H9 (cell line): Measurements from ENCODE around the gene CRYBA2. TPM values are rescaled to one million over a fixed set of nuclear protein-coding genes. Genes with fewer than 3 reads are reported as not detected.

Experiments used
- DNase-seq: peaks from one replicate; pipeline ENCODE4 v3.0.0-alpha.2; 2017
- H2AFZ ChIP-seq: one replicate; pipeline ENCODE4 v1.6.1; 2013; ENCODE audit warnings: mild to moderate bottlenecking, low read length, control low read depth, moderate library complexity
- H2AK5ac ChIP-seq: 2 replicates; pipeline ENCODE4 v1.6.1; 2013; ENCODE audit warnings: low read length, control low read depth, mixed read lengths; ENCODE audit not compliant: insufficient read length
- H2BK120ac ChIP-seq: one replicate; pipeline ENCODE4 v1.6.1; 2013; ENCODE audit warnings: low read depth, mild to moderate bottlenecking, low read length, control low read depth, inconsistent platforms; ENCODE audit not compliant: poor library complexity, severe bottlenecking
- H2BK12ac ChIP-seq: 2 replicates; pipeline ENCODE4 v1.6.1; 2013; ENCODE audit warnings: low read length, control low read depth, mixed read lengths, low read depth; ENCODE audit not compliant: insufficient read length
- H2BK15ac ChIP-seq: 2 replicates; pipeline ENCODE4 v1.6.1; 2013; ENCODE audit warnings: low read depth, low read length, control low read depth
- H2BK20ac ChIP-seq: one replicate; pipeline ENCODE4 v1.6.1; 2013; ENCODE audit warnings: low read depth, mild to moderate bottlenecking, low read length, control low read depth, inconsistent platforms; ENCODE audit not compliant: poor library complexity, severe bottlenecking
- H2BK5ac ChIP-seq: 2 replicates; pipeline ENCODE4 v1.6.1; 2013; ENCODE audit warnings: low read length, control low read depth, mixed read lengths; ENCODE audit not compliant: insufficient read length
- H3K14ac ChIP-seq: 2 replicates; pipeline ENCODE4 v1.6.1; 2013; ENCODE audit warnings: low read length, control low read depth; ENCODE audit not compliant: insufficient read depth
- H3K18ac ChIP-seq: 2 replicates; pipeline ENCODE4 v1.6.1; 2013; ENCODE audit warnings: low read depth, mild to moderate bottlenecking, mixed read lengths, low read length, control low read depth; ENCODE audit not compliant: insufficient read length
- H3K23ac ChIP-seq: 2 replicates; pipeline ENCODE4 v1.6.1; 2013; ENCODE audit warnings: low read length, control low read depth, mixed read lengths, low read depth; ENCODE audit not compliant: insufficient read length
- H3K23me2 ChIP-seq: 2 replicates; pipeline ENCODE4 v1.6.1; 2013; ENCODE audit warnings: low read depth, mild to moderate bottlenecking, mixed read lengths, low read length, control low read depth; ENCODE audit not compliant: insufficient read length, poor library complexity, severe bottlenecking
- H3K27ac ChIP-seq: 2 replicates; pipeline ENCODE4 v1.5.1; 2013; ENCODE audit warnings: low read length, control low read depth, mixed read lengths, low read depth; ENCODE audit not compliant: insufficient read length
- H3K27me3 ChIP-seq: 2 replicates; pipeline ENCODE4 v1.6.1; 2013; ENCODE audit warnings: low read length, control low read depth, inconsistent platforms; ENCODE audit not compliant: insufficient read depth
- H3K4ac ChIP-seq: 2 replicates; pipeline ENCODE4 v1.6.1; 2013; ENCODE audit warnings: low read depth, mild to moderate bottlenecking, control low read depth, inconsistent platforms, low read length, moderate library complexity
- H3K4me1 ChIP-seq: 2 replicates; pipeline ENCODE4 v1.6.1; 2013; ENCODE audit warnings: low read length, control low read depth, inconsistent platforms; ENCODE audit not compliant: insufficient read depth
- H3K4me2 ChIP-seq: 2 replicates; pipeline ENCODE4 v1.6.1; 2013; ENCODE audit warnings: low read length, control low read depth, mixed read lengths; ENCODE audit not compliant: insufficient read length, insufficient read depth
- H3K56ac ChIP-seq: 2 replicates; pipeline ENCODE4 v1.6.1; 2013; ENCODE audit warnings: low read depth, mild to moderate bottlenecking, mixed read lengths, low read length, control low read depth; ENCODE audit not compliant: insufficient read length
- H3K79me1 ChIP-seq: 2 replicates; pipeline ENCODE4 v1.6.1; 2013; ENCODE audit warnings: low read depth, mild to moderate bottlenecking, moderate library complexity, low read length, control low read depth, inconsistent platforms; ENCODE audit not compliant: insufficient read depth, poor library complexity, severe bottlenecking
- H3K79me2 ChIP-seq: 2 replicates; pipeline ENCODE4 v1.6.1; 2013; ENCODE audit warnings: low read length, control low read depth, inconsistent platforms; ENCODE audit not compliant: insufficient read depth
- H3K9ac ChIP-seq: 2 replicates; pipeline ENCODE4 v1.6.1; 2013; ENCODE audit warnings: low read length, control low read depth, mixed read lengths; ENCODE audit not compliant: insufficient read length; ENCODE audit errors: extremely low read depth
- H3K9me3 ChIP-seq: one replicate; pipeline ENCODE4 v1.6.1; 2013; ENCODE audit warnings: low read depth, low read length, inconsistent platforms; ENCODE audit not compliant: control insufficient read depth
- H3T11ph ChIP-seq: one replicate; pipeline ENCODE4 v1.6.1; 2013; ENCODE audit warnings: mild to moderate bottlenecking, low read length, control low read depth, inconsistent platforms
- H4K20me1 ChIP-seq: one replicate; pipeline ENCODE4 v1.6.1; 2013; ENCODE audit not compliant: control insufficient read depth, insufficient read length, insufficient read depth
- H4K5ac ChIP-seq: 2 replicates; pipeline ENCODE4 v1.6.1; 2013; ENCODE audit warnings: low read depth, mild to moderate bottlenecking, mixed read lengths, low read length, control low read depth; ENCODE audit not compliant: insufficient read length
- H4K8ac ChIP-seq: replicated peaks from 2 replicates; pipeline ENCODE4 v1.6.1; 2013; ENCODE audit warnings: low read length, control low read depth, mixed read lengths, low read depth; ENCODE audit not compliant: insufficient read length
- H4K91ac ChIP-seq: 2 replicates; pipeline ENCODE4 v1.6.1; 2013; ENCODE audit warnings: low read depth, mild to moderate bottlenecking, moderate library complexity, mixed read lengths, low read length, control low read depth; ENCODE audit not compliant: insufficient read length
- H3K27ac Mint-ChIP-seq, 3 experiments: 2 replicates in 2 of 3; 3 replicates in 1 of 3; pipeline ENCODE4 v1.8.0; 2020 to 2021; ENCODE audit warnings: mixed read lengths in 3 of 3, mild to moderate bottlenecking in 1 of 3, moderate library complexity in 1 of 3
- H3K27me3 Mint-ChIP-seq: 2 replicates; pipeline ENCODE4 v1.8.0; 2021; ENCODE audit warnings: low read depth, mild to moderate bottlenecking, moderate library complexity, mixed read lengths
- H3K36me3 Mint-ChIP-seq, 3 experiments: 2 replicates in 2 of 3; 3 replicates in 1 of 3; pipeline ENCODE4 v1.8.0; 2020 to 2021; ENCODE audit warnings: low read depth in 3 of 3, mixed read lengths in 3 of 3; ENCODE audit not compliant: insufficient read depth in 1 of 3
- H3K4me1 Mint-ChIP-seq, 2 experiments: 2 replicates each; pipeline ENCODE4 v1.8.0; 2020; ENCODE audit warnings: mixed read lengths in 2 of 2
- H3K4me3 Mint-ChIP-seq, 2 experiments: 2 replicates in 1 of 2; 3 replicates in 1 of 2; pipeline ENCODE4 v1.8.0; 2020 to 2021; ENCODE audit warnings: mild to moderate bottlenecking in 2 of 2, mixed read lengths in 2 of 2, moderate library complexity in 1 of 2
- H3K9me3 Mint-ChIP-seq, 2 experiments: 2 replicates in 1 of 2; 3 replicates in 1 of 2; pipeline ENCODE4 v1.8.0; 2020; ENCODE audit warnings: mild to moderate bottlenecking in 2 of 2, mixed read lengths in 2 of 2, moderate library complexity in 1 of 2
- WGBS: extraction: QIAGEN DNeasy Blood & Tissue Kit; methylation state at CpG from one replicate; pipeline ENCODE4 v1.1.7; 2013; ENCODE audit warnings: missing lambda C conversion rate, low lambda C conversion rate, mixed read lengths; ENCODE audit not compliant: insufficient read length; ENCODE audit errors: extremely low coverage; 5-methylcytosine and 5-hydroxymethylcytosine counted together
- total RNA-seq: library from RNA; stranded (reverse); gene quantifications from 2 replicates; pipeline ENCODE4 v1.2.1, GENCODE V29; 2021
- TF ChIP-seq, protein P1 (sequence below): fragments of 200-600 bp; sonication (generic); conservative IDR thresholded peaks from 3 replicates; pipeline ENCODE4 v1.8.0; 2021; ENCODE audit warnings: antibody characterized with exemption, mild to moderate bottlenecking

Gene CRYBA2
- total RNA-seq, 1 experiment from 2014 or later, result not detected

DNA sequence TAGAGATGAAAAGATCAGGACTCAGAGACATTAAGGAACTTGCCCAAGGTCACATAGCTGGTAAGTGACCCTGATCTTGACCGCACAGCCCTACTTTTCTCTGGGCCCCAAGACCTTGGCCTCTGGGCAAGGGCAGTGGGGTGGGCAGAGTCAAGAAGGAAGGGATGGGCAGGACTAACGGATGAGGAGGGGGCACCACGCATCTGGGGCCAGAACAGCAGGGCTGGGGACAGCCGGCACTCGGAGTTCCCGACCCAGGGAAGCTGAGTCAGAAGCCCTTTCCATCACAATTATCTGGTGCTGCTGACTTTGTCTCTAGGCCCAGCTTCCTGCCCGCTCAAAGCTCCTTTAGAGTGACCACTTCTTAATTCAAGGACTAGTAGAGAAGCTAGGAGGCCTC, 33.7 kb upstream of the CRYBA2 start:
- H2BK15ac ChIP-seq, result no peak overlapping the region
- no peak overlapping the region for H3K23ac ChIP-seq
- TF ChIP-seq, protein P1, sequence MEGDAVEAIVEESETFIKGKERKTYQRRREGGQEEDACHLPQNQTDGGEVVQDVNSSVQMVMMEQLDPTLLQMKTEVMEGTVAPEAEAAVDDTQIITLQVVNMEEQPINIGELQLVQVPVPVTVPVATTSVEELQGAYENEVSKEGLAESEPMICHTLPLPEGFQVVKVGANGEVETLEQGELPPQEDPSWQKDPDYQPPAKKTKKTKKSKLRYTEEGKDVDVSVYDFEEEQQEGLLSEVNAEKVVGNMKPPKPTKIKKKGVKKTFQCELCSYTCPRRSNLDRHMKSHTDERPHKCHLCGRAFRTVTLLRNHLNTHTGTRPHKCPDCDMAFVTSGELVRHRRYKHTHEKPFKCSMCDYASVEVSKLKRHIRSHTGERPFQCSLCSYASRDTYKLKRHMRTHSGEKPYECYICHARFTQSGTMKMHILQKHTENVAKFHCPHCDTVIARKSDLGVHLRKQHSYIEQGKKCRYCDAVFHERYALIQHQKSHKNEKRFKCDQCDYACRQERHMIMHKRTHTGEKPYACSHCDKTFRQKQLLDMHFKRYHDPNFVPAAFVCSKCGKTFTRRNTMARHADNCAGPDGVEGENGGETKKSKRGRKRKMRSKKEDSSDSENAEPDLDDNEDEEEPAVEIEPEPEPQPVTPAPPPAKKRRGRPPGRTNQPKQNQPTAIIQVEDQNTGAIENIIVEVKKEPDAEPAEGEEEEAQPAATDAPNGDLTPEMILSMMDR, result no peak
- H4K20me1 ChIP-seq, result no peaks in the 10 kb centered on the region
- H2BK120ac ChIP-seq, result no peak overlapping the region
- H3K9ac ChIP-seq, result no peak overlapping the region
- DNase-seq, result no peak
- H3K27ac Mint-ChIP-seq, result no peak overlapping the region
- H2BK5ac ChIP-seq, result no peak overlapping the region
- H3K14ac ChIP-seq, result no peak overlapping the region; the same call in 1 of the 2 replicates
- H3K18ac ChIP-seq, result no peak overlapping the region
- no peak overlapping the region for H3K56ac ChIP-seq
- no peaks in the 10 kb centered on the region for H3K27me3 ChIP-seq
- peaks cover 10 to 11% of the 10 kb centered on the region in 2 experiments for H3K4me1 Mint-ChIP-seq
- H3K9me3 Mint-ChIP-seq, result no peaks in the 10 kb centered on the region
- no peak overlapping the region for H3K4me3 Mint-ChIP-seq
- H2AFZ ChIP-seq, result no peak overlapping the region
- no peak overlapping the region for H2BK12ac ChIP-seq
- H2BK20ac ChIP-seq, result no peak overlapping the region
- H4K5ac ChIP-seq, result no peak overlapping the region
- H4K8ac ChIP-seq, result no peak overlapping the region
- H4K91ac ChIP-seq, result no peak overlapping the region
- no peaks in the 10 kb centered on the region for H3K79me1 ChIP-seq
- H3K79me2 ChIP-seq, result no peaks in the 10 kb centered on the region
- H3K4me2 ChIP-seq, result no peak overlapping the region
- no peak overlapping the region for H3K27ac ChIP-seq
- no peaks in the 10 kb centered on the region for H3K36me3 Mint-ChIP-seq
- no peak overlapping the region for H3K4ac ChIP-seq
- H3T11ph ChIP-seq, result no peak overlapping the region
- H3K4me1 ChIP-seq, result no peaks in the 10 kb centered on the region
- no CpG with 5 or more reads among the region's 7 CpGs for WGBS
- no peak overlapping the region for H2AK5ac ChIP-seq
- no peaks in the 10 kb centered on the region for H3K23me2 ChIP-seq
- H3K9me3 ChIP-seq, result no peaks in the 10 kb centered on the region
- peaks cover 16% of the 10 kb centered on the region for H3K27me3 Mint-ChIP-seq
